K562 (cell line): ENCODE data around the gene GATA6. TPM values are rescaled to one million over a fixed set of nuclear protein-coding genes. Genes with fewer than 3 reads are reported as not detected.

Experiments
- ATAC-seq: fragments of 200-7000 bp; cut with Tn5 transposase; 3 replicates; pipeline ENCODE4 v1.9.1; 2020; ENCODE audit warnings: moderate library complexity
- BruUV-seq: library from RNA; stranded (reverse); fragments of 400-500 nt; replicated peaks from 2 replicates; lab custom pipeline; 2021; lab: Mats Ljungman, UMichigan
- CTCF ChIA-PET: fragments of 300-600 bp; formaldehyde crosslinking; extraction: SDS; loops from one replicate; lab custom pipeline; 2021; ENCODE audit warnings: low intra/inter-chr PET ratio; lab: Yijun Ruan, JAX
- POLR2A ChIA-PET: fragments of 300-600, 350-650 bp; sonication (Branson Sonifier 250); formaldehyde crosslinking; extraction: SDS; loops from one replicate; lab custom pipeline; 2021; ENCODE audit warnings: antibody characterized with exemption, inconsistent platforms; lab: Yijun Ruan, JAX
- DNase-seq, 4 experiments: peaks; one replicate each; pipeline versions ENCODE4 v3.0.0 to v3.0.0-alpha.2; 2011 to 2018; ENCODE audit warnings: low spot score in 3 of 4, mixed read lengths in 3 of 4; ENCODE audit errors: extremely low read depth in 1 of 4
- FAIRE-seq: peaks from 2 replicates; lab custom pipeline; 2011; peaks lifted over from hg19 to GRCh38; lab: Jason Lieb, UNC
- H2AFZ ChIP-seq: 2 replicates; pipeline ENCODE4 v1.6.0; 2011; ENCODE audit warnings: low read depth, low read length, control low read depth, inconsistent platforms
- H3K27ac ChIP-seq: fragments of 200-600 bp; 3 replicates; pipeline ENCODE4 v1.8.0; 2011; ENCODE audit warnings: low read depth, mild to moderate bottlenecking, control low read depth, inconsistent platforms, low read length, moderate library complexity, mixed read lengths; ENCODE audit errors: extremely low read depth
- H3K27me3 ChIP-seq, 2 experiments: fragments of 300-600 bp in 1 of 2; 2 replicates in 1 of 2; 3 replicates in 1 of 2; pipeline versions ENCODE4 v1.6.0 to v1.8.0; 2011; ENCODE audit warnings: inconsistent platforms in 2 of 2, low read length in 2 of 2, mild to moderate bottlenecking in 1 of 2, mixed read lengths in 1 of 2, moderate library complexity in 1 of 2; ENCODE audit not compliant: control insufficient read depth in 2 of 2, insufficient read depth in 2 of 2
- H3K36me3 ChIP-seq: fragments of 300-600 bp; 3 replicates; pipeline ENCODE4 v1.8.0; 2011; ENCODE audit warnings: mild to moderate bottlenecking, low read length, inconsistent platforms; ENCODE audit not compliant: control insufficient read depth, insufficient read depth
- H3K4me1 ChIP-seq, 2 experiments: fragments of 200-600 bp in 1 of 2; replicated peaks in 1 of 2; 2 replicates in 1 of 2; 3 replicates in 1 of 2; pipeline versions ENCODE4 v1.5.1 to v1.8.0; 2011; ENCODE audit warnings: inconsistent platforms in 2 of 2, low read length in 2 of 2, mild to moderate bottlenecking in 1 of 2, mixed read lengths in 1 of 2, moderate library complexity in 1 of 2; ENCODE audit not compliant: control insufficient read depth in 2 of 2, insufficient read depth in 2 of 2
- H3K4me2 ChIP-seq: 2 replicates; pipeline ENCODE4 v1.6.1; 2011; ENCODE audit warnings: low read length, control low read depth, inconsistent platforms, mixed read lengths; ENCODE audit not compliant: insufficient read depth
- H3K4me3 ChIP-seq: fragments of 200-600 bp; sonication (generic), shearing (Covaris generic); 2 replicates; pipeline ENCODE4 v1.5.1; 2016; ENCODE audit warnings: control low read depth, inconsistent platforms
- H3K79me2 ChIP-seq: fragments of 200-600 bp; 3 replicates; pipeline ENCODE4 v1.8.0; 2011; ENCODE audit warnings: low read length, inconsistent platforms; ENCODE audit not compliant: control insufficient read depth, insufficient read depth
- H3K9ac ChIP-seq, 2 experiments: 2 replicates each; pipeline versions ENCODE4 v1.6.0 to v1.6.1; 2011; ENCODE audit warnings: low read depth in 2 of 2, low read length in 2 of 2, control low read depth in 1 of 2, inconsistent platforms in 1 of 2, mild to moderate bottlenecking in 1 of 2, mixed read lengths in 1 of 2; ENCODE audit not compliant: insufficient read depth in 1 of 2
- H3K9me1 ChIP-seq: one replicate; pipeline ENCODE4 v1.6.0; 2011; ENCODE audit warnings: inconsistent platforms, mild to moderate bottlenecking, low read length, moderate library complexity; ENCODE audit not compliant: control insufficient read depth, insufficient read depth
- H3K9me3 ChIP-seq: replicated peaks from 2 replicates; pipeline ENCODE4 v1.5.1; 2011; ENCODE audit warnings: low read depth, low read length, inconsistent platforms; ENCODE audit not compliant: control insufficient read depth, insufficient read depth
- H4K20me1 ChIP-seq: replicated peaks from 2 replicates; pipeline ENCODE4 v1.6.1; 2011; ENCODE audit warnings: low read length, inconsistent platforms, mixed read lengths; ENCODE audit not compliant: control insufficient read depth, insufficient read depth
- ASH1L ChIP-seq: fragments of 450-650 bp; IDR thresholded peaks from 2 replicates; pipeline ENCODE4 v1.6.1; 2018; ENCODE audit warnings: borderline replicate concordance, mild to moderate bottlenecking, low read depth; ENCODE audit not compliant: partially characterized antibody
- CC2D1A ChIP-seq: fragments of 450-650 bp; IDR thresholded peaks from 2 replicates; pipeline ENCODE4 v1.6.1; 2017; ENCODE audit warnings: mild to moderate bottlenecking
- CEBPG ChIP-seq, 3 experiments: fragments of 200-800 bp in 1 of 3; sonication (Bioruptor generic) in 1 of 3; sonication (generic) in 1 of 3; formaldehyde crosslinking in 1 of 3; IDR thresholded peaks in 2 of 3; conservative IDR thresholded peaks in 1 of 3; 2 replicates each; pipeline versions ENCODE4 v1.6.1 to v1.8.0; 2016 to 2022; ENCODE audit warnings: missing compliant biosample characterization in 2 of 3, missing genetic modification characterization in 2 of 3, mild to moderate bottlenecking in 1 of 3, missing genetic modification reagents in 1 of 3
- HMGXB4 ChIP-seq: sonication (generic); formaldehyde crosslinking; IDR thresholded peaks from 2 replicates; pipeline ENCODE4 v1.8.1; 2023; ENCODE audit warnings: mild to moderate bottlenecking, missing genetic modification reagents
- KAT8 ChIP-seq: fragments of 450-650 bp; IDR thresholded peaks from 2 replicates; pipeline ENCODE4 v1.6.1; 2016; ENCODE audit warnings: low read depth, mild to moderate bottlenecking
- MAFF ChIP-seq: IDR thresholded peaks from 2 replicates; pipeline ENCODE4 v1.6.1; 2012; ENCODE audit warnings: low read length, improper control_type of control experiment
- MCM2 ChIP-seq: fragments of 450-650 bp; IDR thresholded peaks from 2 replicates; pipeline ENCODE4 v1.6.1; 2017; ENCODE audit warnings: low read depth, mild to moderate bottlenecking
- POLR2H ChIP-seq: IDR thresholded peaks from 2 replicates; pipeline ENCODE4 v1.6.1; 2016; ENCODE audit warnings: missing genetic modification characterization, low read depth, mild to moderate bottlenecking, control low read depth, missing compliant biosample characterization, moderate library complexity
- PRMT5 ChIP-seq: sonication (generic); formaldehyde crosslinking; IDR thresholded peaks from 2 replicates; pipeline ENCODE4 v1.5.0; 2020; ENCODE audit warnings: missing genetic modification reagents
- RBM34 ChIP-seq: fragments of 200-400 bp; formaldehyde crosslinking; IDR thresholded peaks from 2 replicates; pipeline ENCODE4 v1.6.1; 2018; ENCODE audit warnings: low read length, borderline replicate concordance; ENCODE audit not compliant: insufficient read depth
- SIN3A ChIP-seq, 2 experiments: fragments of 150-350 bp in 1 of 2; IDR thresholded peaks; 2 replicates each; pipeline ENCODE4 v1.6.1; 2011 to 2016; ENCODE audit warnings: borderline replicate concordance in 2 of 2, low read depth in 2 of 2, low read length in 2 of 2, mild to moderate bottlenecking in 2 of 2, moderate library complexity in 2 of 2; ENCODE audit not compliant: control insufficient read depth in 1 of 2
- THRB ChIP-seq: fragments of 450-650 bp; formaldehyde crosslinking; conservative IDR thresholded peaks from 2 replicates; pipeline ENCODE4 v1.4.0; 2022; ENCODE audit warnings: mild to moderate bottlenecking, missing genetic modification characterization
- ZNF133 ChIP-seq: fragments of 250-450 bp; sonication (Bioruptor Pico); IDR thresholded peaks from 2 replicates; pipeline ENCODE4 v1.4.0; 2020; ENCODE audit warnings: mild to moderate bottlenecking
- ZNF224 ChIP-seq: sonication (generic); formaldehyde crosslinking; IDR thresholded peaks from 2 replicates; pipeline ENCODE4 v1.8.0; 2022; ENCODE audit warnings: mild to moderate bottlenecking, missing genetic modification reagents
- ZNF584 ChIP-seq: fragments of 200-800 bp; sonication (Bioruptor generic); IDR thresholded peaks from 2 replicates; pipeline ENCODE4 v1.6.1; 2016; ENCODE audit warnings: low read depth, mild to moderate bottlenecking, missing genetic modification characterization, missing compliant biosample characterization
- ZNF740 ChIP-seq, 3 experiments: fragments of 200-800 bp in 1 of 3; sonication (Bioruptor generic) in 1 of 3; sonication (generic) in 1 of 3; formaldehyde crosslinking in 1 of 3; IDR thresholded peaks; 2 replicates each; pipeline versions ENCODE4 v1.6.1 to v1.8.0; 2016 to 2022; ENCODE audit warnings: mild to moderate bottlenecking in 2 of 3, missing compliant biosample characterization in 2 of 3, missing genetic modification characterization in 2 of 3, missing genetic modification reagents in 1 of 3
- WGBS: fragments of 100-300 bp; shearing (Covaris generic); methylation state at CpG from one replicate; pipeline ENCODE4 v1.1.6; 2016; ENCODE audit warnings: low coverage, mixed read lengths; ENCODE audit not compliant: insufficient coverage; ENCODE audit errors: missing lambda C conversion rate; 5-methylcytosine and 5-hydroxymethylcytosine counted together
- in situ Hi-C: fragments of 300-500 bp; cut with MboI; formaldehyde crosslinking; loops from 4 replicates; pipeline ENCODE4 v1.15.0; 2018; ENCODE audit warnings: inconsistent platforms, mixed read lengths
- intact Hi-C: fragments of 100-400 bp; cut with micrococcal nuclease; formaldehyde crosslinking; loops from 2 replicates; pipeline ENCODE4 v1.14.2; 2022
- polyA plus RNA-seq, 8 experiments: library from polyadenylated mRNA; depleted of rRNA in 4 of 8; stranded (reverse) in 5 of 8; unstranded in 3 of 8; fragments of >200 nt; fragmentation: Nextera tagmentation in 2 of 8; fragmentation: Illumina TruSeq in 1 of 8; extraction: Ambion mirVana in 2 of 8; extraction: Trizol in 1 of 8; gene quantifications; 2 replicates each; pipeline versions ENCODE4 v1.2.1 to v1.2.3, GENCODE V29; 2011 to 2014; ENCODE audit warnings: inconsistent platforms in 1 of 8, missing spikeins in 1 of 8
- total RNA-seq, 7 experiments: library from RNA; depleted of rRNA in 6 of 7; stranded (reverse); fragments of >200 nt in 6 of 7; fragmentation: Illumina TruSeq in 2 of 7; extraction: Trizol in 2 of 7; gene quantifications; 2 replicates each; pipeline versions ENCODE4 v1.2.1 to v1.2.3, GENCODE V29; 2011 to 2021; ENCODE audit warnings: low replicate concordance in 1 of 7

Gene GATA6
- total and polyA plus RNA-seq, 9 of the 15 experiments (the other 6 are each of a cell fraction or from before 2014, with no cell fraction given), result 0.01 to 0.24 (median 0.16) TPM; not detected in 5

- WGBS, result under 1% methylated on average over 8 of the region's 8 CpGs
- Histone ChIP-seq H3K27ac (no peak overlapping the region), H3K36me3 (no peaks in the 10 kb centered on the region), H3K79me2 (no peaks in the 10 kb centered on the region), H2AFZ (no peak overlapping the region), H3K4me3 (no peak overlapping the region), H3K9me3 (no peaks in the 10 kb centered on the region), H3K9ac (no peak overlapping the region), H3K27me3 (peaks cover 36 to 47% of the 10 kb centered on the region in 2 experiments), H3K9me1 (no peaks in the 10 kb centered on the region), H3K4me2 (no peak overlapping the region), H4K20me1 (no peaks in the 10 kb centered on the region), H3K4me1 (no peaks in the 10 kb centered on the region)
- ATAC-seq, result no peak; the same call in 2 of the 3 replicates
- no peak for DNase-seq
- CTCF ChIA-PET, result no interaction called here
- intact Hi-C loops (no loop called here), in situ Hi-C loops (no loop called here)
- FAIRE-seq, result no peak
- POLR2A ChIA-PET, result interaction anchor here (1.0 to 1.7 kb wide), 2 partner anchors 28 to 31 kb away, joined by 3 read pairs; no protein-coding TSS in a partner anchor
- no TSS peak for BruUV-seq
- TF ChIP-seq POLR2H (tag) (no peak), SIN3A (IDR thresholded peaks at IDR 0.05; ENCODE audit: borderline replicate concordance in 2 of 2, control insufficient read depth in 1 of 2, low read depth in 2 of 2, low read length in 2 of 2) (no peak), MCM2 (no peak), ZNF740 (CRISPR knock-in tag; IDR thresholded peaks at IDR 0.05) (no peak), ZNF740 (tag; IDR thresholded peaks at IDR 0.05) (no peak), HMGXB4 (CRISPR knock-in tag) (no peak), MAFF (no peak), KAT8 (no peak), RBM34 (no peak), THRB (CRISPR knock-in tag) (no peak), PRMT5 (CRISPR knock-in tag) (no peak), CC2D1A (no peak), ZNF584 (CRISPR knock-in tag) (no peak), ZNF133 (no peak), ASH1L (no peak), CEBPG (CRISPR knock-in tag; IDR thresholded peaks at IDR 0.05) (no peak), CEBPG (tag; conservative IDR thresholded peaks at IDR 0.05 in 1 of 2, IDR thresholded peaks at IDR 0.05 in 1 of 2) (no peak), ZNF224 (CRISPR knock-in tag) (no peak)
These were observed 81.2 kb downstream of the GATA6 start for GRCh38 chr18:22250591-22250996.
